Liver (tissue), 9 donors: ENCODE measurements around the gene GALNT9. TPM values are rescaled to one million over a fixed set of nuclear protein-coding genes. Genes with fewer than 3 reads are reported as not detected.

Experiments
- DNase-seq: peaks from one replicate; pipeline ENCODE4 v3.0.0-alpha.2; 2017; ENCODE audit warnings: low spot score
- H3K27ac ChIP-seq, 2 donors: one replicate each; pipeline ENCODE4 v1.7.0; 2013; ENCODE audit warnings: inconsistent platforms in 2 of 2, low read length in 2 of 2, control low read depth in 1 of 2, low read depth in 1 of 2, mild to moderate bottlenecking in 1 of 2
- H3K27me3 ChIP-seq, 4 donors: one replicate each; pipeline versions ENCODE4 v1.6.1 to v1.7.0; 2013; ENCODE audit warnings: low read length in 3 of 4, inconsistent platforms in 1 of 4, mild to moderate bottlenecking in 1 of 4, moderate library complexity in 1 of 4; ENCODE audit not compliant: control insufficient read depth in 4 of 4, insufficient read depth in 4 of 4
- H3K36me3 ChIP-seq, 4 donors: one replicate each; pipeline versions ENCODE4 v1.6.1 to v1.7.0; 2013; ENCODE audit warnings: low read length in 3 of 4, mild to moderate bottlenecking in 3 of 4, low read depth in 1 of 4, moderate library complexity in 1 of 4; ENCODE audit not compliant: control insufficient read depth in 4 of 4, insufficient read depth in 3 of 4
- H3K4me1 ChIP-seq, 4 donors: one replicate each; pipeline versions ENCODE4 v1.6.1 to v1.7.0; 2013; ENCODE audit warnings: low read length in 3 of 4, mild to moderate bottlenecking in 3 of 4, moderate library complexity in 1 of 4; ENCODE audit not compliant: control insufficient read depth in 4 of 4, insufficient read depth in 4 of 4
- H3K4me3 ChIP-seq, 3 donors: one replicate each; pipeline versions ENCODE4 v1.6.1 to v1.7.0; 2013; ENCODE audit warnings: low read length in 3 of 3, control low read depth in 1 of 3, low read depth in 1 of 3, mild to moderate bottlenecking in 1 of 3
- H3K9ac ChIP-seq, 2 donors: one replicate each; pipeline ENCODE4 v1.7.0; 2013; ENCODE audit warnings: low read length in 2 of 2, mild to moderate bottlenecking in 2 of 2, moderate library complexity in 2 of 2, control low read depth in 1 of 2, low read depth in 1 of 2
- H3K9me3 ChIP-seq, 4 donors: one replicate each; pipeline versions ENCODE4 v1.6.1 to v1.7.0; 2013; ENCODE audit warnings: low read length in 3 of 4; ENCODE audit not compliant: control insufficient read depth in 4 of 4
- FOXA1 ChIP-seq: IDR thresholded peaks from 2 replicates; pipeline ENCODE4 v1.6.1; 2016; ENCODE audit warnings: antibody characterized with exemption
- FOXA2 ChIP-seq: IDR thresholded peaks from 2 replicates; pipeline ENCODE4 v1.6.1; 2016; ENCODE audit warnings: antibody characterized with exemption
- GABPA ChIP-seq, 2 donors: IDR thresholded peaks in 1 of 2; conservative IDR thresholded peaks in 1 of 2; 2 replicates each; pipeline ENCODE4 v1.6.1; 2016; ENCODE audit warnings: antibody characterized with exemption in 2 of 2, mild to moderate bottlenecking in 1 of 2, moderate library complexity in 1 of 2
- HNF4G ChIP-seq: IDR thresholded peaks from 2 replicates; pipeline ENCODE4 v1.6.1; 2016; ENCODE audit warnings: antibody characterized with exemption
- JUND ChIP-seq, 2 donors: IDR thresholded peaks; 2 replicates each; pipeline ENCODE4 v1.6.1; 2016; ENCODE audit warnings: antibody characterized with exemption in 2 of 2
- NR2F2 ChIP-seq: IDR thresholded peaks from 2 replicates; pipeline ENCODE4 v1.6.1; 2016; ENCODE audit warnings: antibody characterized with exemption
- RAD21 ChIP-seq, 2 donors: IDR thresholded peaks; 2 replicates each; pipeline ENCODE4 v1.6.1; 2016; ENCODE audit warnings: antibody characterized with exemption in 2 of 2, mild to moderate bottlenecking in 2 of 2
- RXRA ChIP-seq, 2 donors: IDR thresholded peaks; 2 replicates each; pipeline ENCODE4 v1.6.1; 2017 to 2018; ENCODE audit warnings: antibody characterized with exemption in 2 of 2, mild to moderate bottlenecking in 1 of 2
- TAF1 ChIP-seq: conservative IDR thresholded peaks from 2 replicates; pipeline ENCODE4 v1.6.1; 2016; ENCODE audit warnings: antibody characterized with exemption, mild to moderate bottlenecking
- YY1 ChIP-seq: IDR thresholded peaks from 2 replicates; pipeline ENCODE4 v1.6.1; 2016; ENCODE audit warnings: antibody characterized with exemption, mild to moderate bottlenecking
- WGBS: extraction: QIAGEN DNeasy Blood & Tissue Kit; methylation state at CpG from one replicate; pipeline ENCODE4 v1.1.7; 2013; 5-methylcytosine and 5-hydroxymethylcytosine counted together
- polyA plus RNA-seq, 2 donors: library from polyadenylated mRNA; stranded (reverse) in 1 of 2; unstranded in 1 of 2; fragments of 200-250 nt in 1 of 2; fragments of >200 nt in 1 of 2; fragmentation: Nextera tagmentation in 1 of 2; extraction: Ambion mirVana in 1 of 2; gene quantifications; one replicate each; pipeline versions ENCODE4 v1.2.1 to v1.2.3, GENCODE V29; 2013 to 2015
- total RNA-seq, 2 donors: library from RNA; depleted of rRNA; stranded (reverse); fragments of >200 nt; gene quantifications; one replicate each; pipeline ENCODE4 v1.2.3, GENCODE V29; 2014
- TF ChIP-seq, protein P1 (sequence below): fragments of 150-350 bp; IDR thresholded peaks from 2 replicates; pipeline ENCODE4 v1.5.1; 2017; ENCODE audit warnings: improper control_type of control experiment, low read depth, low read length; ENCODE audit not compliant: missing input control
- TF ChIP-seq, protein P2 (sequence below): IDR thresholded peaks from 2 replicates; pipeline ENCODE4 v1.6.1; 2016; ENCODE audit warnings: antibody characterized with exemption, mild to moderate bottlenecking
- TF ChIP-seq, protein P3 (sequence below): IDR thresholded peaks from 2 replicates; pipeline ENCODE4 v1.6.1; 2016; ENCODE audit warnings: antibody characterized with exemption
- TF ChIP-seq, protein P4 (sequence below): IDR thresholded peaks from 2 replicates; pipeline ENCODE4 v1.6.1; 2016; ENCODE audit warnings: antibody characterized with exemption
- donor health status: healthy.
- donor health status: healthy.
- donor health status: healthy.
- donor health status: healthy.
- donor health status: healthy.

GALNT9 gene
- total and polyA plus RNA-seq, 4 donors, result 0.05 to 0.25 (median 0.09) TPM; not detected in 1

DNA sequence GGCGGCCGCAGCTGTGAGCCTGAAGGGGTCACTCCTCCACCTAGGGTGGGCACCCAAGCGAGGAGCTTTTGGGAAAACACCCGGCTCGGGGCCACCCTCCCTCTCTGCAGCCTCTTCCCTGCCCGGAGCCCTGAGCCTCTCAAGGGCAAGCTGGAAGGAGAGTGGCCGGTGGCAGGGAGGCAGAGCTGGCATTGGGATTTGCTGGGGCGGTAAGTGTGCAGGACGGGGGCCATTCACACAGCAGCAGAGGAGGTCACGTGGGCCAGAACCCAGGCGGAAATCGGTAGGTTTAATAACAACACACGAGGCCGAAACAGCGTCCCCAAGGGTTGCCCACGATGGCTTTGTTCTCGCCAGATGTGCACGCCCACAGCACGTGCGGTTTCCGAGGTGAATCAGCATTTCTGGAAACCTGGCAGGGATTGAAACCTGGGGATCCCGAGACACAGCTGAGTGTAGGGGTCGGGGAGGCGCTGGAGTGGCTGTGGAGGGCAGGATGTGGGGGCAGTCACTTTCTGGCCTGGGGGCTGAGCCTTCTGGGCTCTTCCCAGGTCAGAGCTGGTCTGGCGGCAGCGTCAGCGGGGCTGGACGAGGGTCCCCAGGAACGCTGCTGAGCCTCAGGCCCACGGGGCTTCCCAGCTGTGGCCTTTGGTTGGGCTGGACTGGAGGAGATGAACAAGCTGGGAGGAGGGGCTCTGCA is 161.6 kb downstream of the GALNT9 start:
- Histone ChIP-seq H3K9ac (no peak overlapping the region), H3K4me1 (peaks cover 0 to 5% (median 4%) of the 10 kb centered on the region in 4 donors), H3K36me3 (no peaks in the 10 kb centered on the region), H3K27ac (no peak overlapping the region), H3K4me3 (no peak overlapping the region), H3K9me3 (no peaks in the 10 kb centered on the region), H3K27me3 (peaks cover 0 to 4% (median 0%) of the 10 kb centered on the region in 4 donors)
- 82% methylated on average over 30 of the region's 30 CpGs for WGBS
- no peak for DNase-seq
- TF ChIP-seq RXRA (IDR thresholded peaks at IDR 0.05), result no peak

DNA sequence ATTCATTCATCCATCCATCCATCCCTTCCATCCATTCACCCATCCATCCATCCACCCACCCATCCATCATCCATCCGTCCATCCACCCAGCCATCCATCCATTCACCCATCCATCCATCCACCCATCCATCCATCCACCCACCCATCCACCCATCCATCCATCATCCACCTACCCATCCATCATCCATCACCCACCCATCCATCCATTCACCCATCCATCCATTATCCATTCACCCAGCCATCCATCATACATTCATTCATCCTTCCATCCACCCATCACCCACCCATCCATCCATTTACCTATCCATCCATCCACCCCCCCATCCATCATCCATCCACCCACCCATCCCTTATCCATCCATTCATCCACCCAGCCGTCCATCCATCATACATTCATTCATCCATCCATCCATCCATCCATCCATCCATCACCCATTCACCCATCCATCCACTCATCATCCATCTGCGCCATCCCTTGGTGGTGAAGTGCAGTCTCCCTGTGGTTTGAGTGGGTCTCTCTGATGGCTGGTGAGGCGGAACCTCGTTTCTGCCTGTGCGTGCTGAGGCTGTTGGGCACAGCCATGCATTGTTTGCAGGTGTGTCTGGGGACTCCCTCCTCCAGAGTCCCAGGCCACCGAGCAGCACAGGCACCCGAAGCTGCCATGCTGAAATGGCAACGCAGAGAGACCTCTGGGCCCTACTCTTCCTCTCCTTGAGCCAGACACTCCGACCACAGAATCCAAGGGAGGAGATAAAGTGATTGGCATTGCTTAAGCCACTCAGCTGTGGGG is 162.4 kb downstream of the GALNT9 start:
- TF ChIP-seq, protein P1, sequence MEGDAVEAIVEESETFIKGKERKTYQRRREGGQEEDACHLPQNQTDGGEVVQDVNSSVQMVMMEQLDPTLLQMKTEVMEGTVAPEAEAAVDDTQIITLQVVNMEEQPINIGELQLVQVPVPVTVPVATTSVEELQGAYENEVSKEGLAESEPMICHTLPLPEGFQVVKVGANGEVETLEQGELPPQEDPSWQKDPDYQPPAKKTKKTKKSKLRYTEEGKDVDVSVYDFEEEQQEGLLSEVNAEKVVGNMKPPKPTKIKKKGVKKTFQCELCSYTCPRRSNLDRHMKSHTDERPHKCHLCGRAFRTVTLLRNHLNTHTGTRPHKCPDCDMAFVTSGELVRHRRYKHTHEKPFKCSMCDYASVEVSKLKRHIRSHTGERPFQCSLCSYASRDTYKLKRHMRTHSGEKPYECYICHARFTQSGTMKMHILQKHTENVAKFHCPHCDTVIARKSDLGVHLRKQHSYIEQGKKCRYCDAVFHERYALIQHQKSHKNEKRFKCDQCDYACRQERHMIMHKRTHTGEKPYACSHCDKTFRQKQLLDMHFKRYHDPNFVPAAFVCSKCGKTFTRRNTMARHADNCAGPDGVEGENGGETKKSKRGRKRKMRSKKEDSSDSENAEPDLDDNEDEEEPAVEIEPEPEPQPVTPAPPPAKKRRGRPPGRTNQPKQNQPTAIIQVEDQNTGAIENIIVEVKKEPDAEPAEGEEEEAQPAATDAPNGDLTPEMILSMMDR, result no peak
- TF ChIP-seq, protein P2, sequence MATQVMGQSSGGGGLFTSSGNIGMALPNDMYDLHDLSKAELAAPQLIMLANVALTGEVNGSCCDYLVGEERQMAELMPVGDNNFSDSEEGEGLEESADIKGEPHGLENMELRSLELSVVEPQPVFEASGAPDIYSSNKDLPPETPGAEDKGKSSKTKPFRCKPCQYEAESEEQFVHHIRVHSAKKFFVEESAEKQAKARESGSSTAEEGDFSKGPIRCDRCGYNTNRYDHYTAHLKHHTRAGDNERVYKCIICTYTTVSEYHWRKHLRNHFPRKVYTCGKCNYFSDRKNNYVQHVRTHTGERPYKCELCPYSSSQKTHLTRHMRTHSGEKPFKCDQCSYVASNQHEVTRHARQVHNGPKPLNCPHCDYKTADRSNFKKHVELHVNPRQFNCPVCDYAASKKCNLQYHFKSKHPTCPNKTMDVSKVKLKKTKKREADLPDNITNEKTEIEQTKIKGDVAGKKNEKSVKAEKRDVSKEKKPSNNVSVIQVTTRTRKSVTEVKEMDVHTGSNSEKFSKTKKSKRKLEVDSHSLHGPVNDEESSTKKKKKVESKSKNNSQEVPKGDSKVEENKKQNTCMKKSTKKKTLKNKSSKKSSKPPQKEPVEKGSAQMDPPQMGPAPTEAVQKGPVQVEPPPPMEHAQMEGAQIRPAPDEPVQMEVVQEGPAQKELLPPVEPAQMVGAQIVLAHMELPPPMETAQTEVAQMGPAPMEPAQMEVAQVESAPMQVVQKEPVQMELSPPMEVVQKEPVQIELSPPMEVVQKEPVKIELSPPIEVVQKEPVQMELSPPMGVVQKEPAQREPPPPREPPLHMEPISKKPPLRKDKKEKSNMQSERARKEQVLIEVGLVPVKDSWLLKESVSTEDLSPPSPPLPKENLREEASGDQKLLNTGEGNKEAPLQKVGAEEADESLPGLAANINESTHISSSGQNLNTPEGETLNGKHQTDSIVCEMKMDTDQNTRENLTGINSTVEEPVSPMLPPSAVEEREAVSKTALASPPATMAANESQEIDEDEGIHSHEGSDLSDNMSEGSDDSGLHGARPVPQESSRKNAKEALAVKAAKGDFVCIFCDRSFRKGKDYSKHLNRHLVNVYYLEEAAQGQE, result no peak
- TF ChIP-seq JUND (IDR thresholded peaks at IDR 0.05), result no peak
- TF ChIP-seq, protein P3, sequence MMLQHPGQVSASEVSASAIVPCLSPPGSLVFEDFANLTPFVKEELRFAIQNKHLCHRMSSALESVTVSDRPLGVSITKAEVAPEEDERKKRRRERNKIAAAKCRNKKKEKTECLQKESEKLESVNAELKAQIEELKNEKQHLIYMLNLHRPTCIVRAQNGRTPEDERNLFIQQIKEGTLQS, result no peak
- no peak for TF ChIP-seq GABPA (IDR thresholded peaks at IDR 0.05 in 1 of 2, conservative IDR thresholded peaks at IDR 0.05 in 1 of 2)
- WGBS, result 89% methylated on average over 10 of the region's 10 CpGs
- peaks cover under 1 to 11% (median 9%) of the 10 kb centered on the region in 4 donors for H3K4me1 ChIP-seq
- H3K4me3 ChIP-seq, result no peak overlapping the region
- no peak overlapping the region for H3K27ac ChIP-seq
- DNase-seq, result no peak
- H3K27me3 ChIP-seq, result peaks cover 0 to 4% (median 0%) of the 10 kb centered on the region in 4 donors
- H3K9me3 ChIP-seq, result no peaks in the 10 kb centered on the region
- H3K36me3 ChIP-seq, result no peaks in the 10 kb centered on the region
- no peak overlapping the region for H3K9ac ChIP-seq

DNA sequence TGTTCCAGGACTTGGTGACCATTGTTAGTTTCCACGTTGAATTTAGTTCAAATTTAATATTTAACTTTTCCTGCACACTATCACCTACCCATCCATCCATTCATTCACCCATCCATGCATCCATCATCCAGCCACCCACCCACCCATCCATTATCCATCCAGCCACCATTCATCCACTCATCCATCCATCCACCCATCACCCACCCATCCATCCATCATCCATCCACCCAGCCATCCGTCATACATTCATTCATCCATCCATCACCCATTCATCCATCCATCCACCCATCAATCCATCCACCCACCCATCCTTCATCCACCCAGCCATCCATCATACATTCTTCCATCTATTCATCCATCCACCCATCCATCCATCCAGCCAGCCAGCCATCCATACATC is 163.3 kb downstream of the GALNT9 start:
- Histone ChIP-seq H3K4me1 (peaks cover 2 to 14% (median 11%) of the 10 kb centered on the region in 4 donors), H3K9me3 (no peaks in the 10 kb centered on the region), H3K9ac (no peak overlapping the region), H3K27me3 (peaks cover 0 to 4% (median 0%) of the 10 kb centered on the region in 4 donors), H3K4me3 (no peak overlapping the region), H3K36me3 (no peaks in the 10 kb centered on the region), H3K27ac (no peak overlapping the region)
- WGBS, result 91% methylated on average over 2 of the region's 2 CpGs
- DNase-seq, result no peak
- TF ChIP-seq YY1 (no peak), FOXA1 (no peak), FOXA2 (no peak), JUND (IDR thresholded peaks at IDR 0.05) (no peak), TAF1 (no peak), RAD21 (IDR thresholded peaks at IDR 0.05) (no peak), NR2F2 (no peak), HNF4G (no peak)
- TF ChIP-seq, protein P3, result no peak
- TF ChIP-seq, protein P4, sequence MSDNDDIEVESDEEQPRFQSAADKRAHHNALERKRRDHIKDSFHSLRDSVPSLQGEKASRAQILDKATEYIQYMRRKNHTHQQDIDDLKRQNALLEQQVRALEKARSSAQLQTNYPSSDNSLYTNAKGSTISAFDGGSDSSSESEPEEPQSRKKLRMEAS, result no peak
- TF ChIP-seq, protein P2, result no peak
